A673 (cell line): ENCODE results near the gene RCC2. TPM values are rescaled to one million over a fixed set of nuclear protein-coding genes. Genes with fewer than 3 reads are reported as not detected.

ENCODE experiments used
- BruUV-seq: library from RNA; stranded (reverse); fragments of 400-500 nt; replicated peaks from 2 replicates; lab custom pipeline; 2021; lab: Mats Ljungman, UMichigan
- CTCF ChIA-PET: fragments of 300-600 bp; sonication (Branson Sonifier 250); formaldehyde crosslinking; loops from one replicate; lab custom pipeline; 2022; ENCODE audit warnings: antibody characterized with exemption; lab: Charles Lee
- POLR2A ChIA-PET: fragments of 300-600 bp; sonication (Branson Sonifier 250); formaldehyde crosslinking; loops from one replicate; lab custom pipeline; 2022; ENCODE audit warnings: antibody characterized with exemption; ENCODE audit not compliant: low non-redundant PET; lab: Charles Lee
- DNase-seq: peaks from one replicate; pipeline ENCODE4 v3.0.0-alpha.2; 2015; ENCODE audit warnings: low spot score
- H3K27ac ChIP-seq: fragments of 200-600 bp; sonication (generic); 2 replicates; pipeline ENCODE4 v1.5.1; 2016; ENCODE audit warnings: mixed run types, low read depth, mild to moderate bottlenecking, mixed read lengths, antibody characterized with exemption, low read length; ENCODE audit not compliant: poor library complexity, severe bottlenecking
- H3K27me3 ChIP-seq: fragments of 200-600 bp; sonication (generic); replicated peaks from 2 replicates; pipeline ENCODE4 v1.6.1; 2017; ENCODE audit warnings: mixed run types, low read depth, mild to moderate bottlenecking, mixed read lengths, antibody characterized with exemption, low read length; ENCODE audit not compliant: insufficient read depth, poor library complexity
- H3K36me3 ChIP-seq: fragments of 200-600 bp; sonication (generic); 2 replicates; pipeline ENCODE4 v1.6.1; 2016; ENCODE audit warnings: mixed run types, mild to moderate bottlenecking, mixed read lengths, antibody characterized with exemption, low read length; ENCODE audit not compliant: insufficient read depth, poor library complexity, severe bottlenecking
- H3K4me1 ChIP-seq: fragments of 200-600 bp; sonication (generic); 2 replicates; pipeline ENCODE4 v1.6.1; 2017; ENCODE audit warnings: mixed run types, mild to moderate bottlenecking, mixed read lengths, antibody characterized with exemption, low read length; ENCODE audit not compliant: insufficient read depth, poor library complexity, severe bottlenecking
- H3K4me3 ChIP-seq: fragments of 200-600 bp; sonication (generic); 2 replicates; pipeline ENCODE4 v1.5.1; 2016; ENCODE audit warnings: low read depth, mixed run types, mild to moderate bottlenecking, mixed read lengths, low read length; ENCODE audit not compliant: poor library complexity, severe bottlenecking
- H3K9me3 ChIP-seq: fragments of 200-600 bp; sonication (generic); 2 replicates; pipeline ENCODE4 v1.6.1; 2016; ENCODE audit warnings: mixed run types, low read depth, mild to moderate bottlenecking, mixed read lengths, antibody characterized with exemption, low read length; ENCODE audit not compliant: poor library complexity, severe bottlenecking
- EZH2 ChIP-seq: fragments of 200-600 bp; sonication (generic); IDR thresholded peaks from 2 replicates; pipeline ENCODE4 v1.6.1; 2017; ENCODE audit warnings: borderline replicate concordance, low read depth, mild to moderate bottlenecking, mixed read lengths, antibody characterized with exemption, low read length; ENCODE audit not compliant: poor library complexity, severe bottlenecking
- intact Hi-C: fragments of 100-400 bp; cut with micrococcal nuclease; formaldehyde crosslinking; loops from one replicate; pipeline ENCODE4 v1.10.0; 2022; ENCODE audit not compliant: unreplicated experiment
- total RNA-seq: library from RNA; stranded (reverse); gene quantifications from 2 replicates; pipeline ENCODE4 v1.2.3, GENCODE V29; 2021
- TF ChIP-seq, protein P1 (sequence below): fragments of 300-800, 200-600 bp; sonication (generic); conservative IDR thresholded peaks from 2 replicates; pipeline ENCODE4 v1.5.1; 2017; ENCODE audit warnings: low read depth, mild to moderate bottlenecking, antibody characterized with exemption, low read length, moderate library complexity, mixed read lengths

The RCC2 gene
- total RNA-seq, 1 experiment from 2014 or later, result 182 TPM

DNA sequence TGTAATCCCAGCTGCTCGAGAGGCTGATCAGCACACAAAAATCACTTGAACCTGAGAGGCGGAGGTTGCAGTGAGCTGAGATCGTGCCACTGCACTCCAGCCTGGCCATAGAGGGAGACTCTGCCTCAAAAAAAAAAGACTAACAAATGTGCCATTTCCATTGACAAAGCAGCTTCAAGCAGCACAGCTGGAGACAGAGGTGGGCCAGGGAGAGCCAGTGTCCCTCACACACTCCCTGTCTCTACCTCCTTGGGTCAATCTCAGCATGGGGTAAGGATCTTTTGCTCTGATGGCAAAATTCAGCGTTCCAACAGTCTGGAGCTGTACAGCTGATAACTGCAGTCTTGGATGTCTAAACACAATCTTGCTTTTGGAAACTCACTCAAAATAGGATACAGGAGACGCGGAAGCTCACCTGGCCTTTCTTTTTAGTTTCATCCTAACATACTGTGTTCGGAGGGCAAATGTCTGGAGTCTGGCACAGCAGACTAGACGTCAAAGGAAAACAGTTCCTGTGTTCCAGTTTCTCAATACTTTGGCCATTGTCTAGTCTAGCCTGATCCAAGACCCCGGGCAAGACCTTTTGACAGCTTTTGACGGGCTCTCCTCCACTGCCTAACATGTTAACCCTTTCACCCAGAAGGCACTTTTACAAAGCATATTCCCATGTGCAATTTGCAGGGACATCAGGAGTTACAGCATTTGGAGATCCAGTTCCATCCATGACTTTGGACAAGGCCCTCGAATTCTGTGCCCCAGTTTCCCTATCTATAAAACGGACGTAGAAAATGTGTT is 2.9 kb downstream of the RCC2 start:
- peak overlapping the region; percentile 95 for H3K4me3 ChIP-seq
- H3K36me3 ChIP-seq, result peaks cover 45% of the 10 kb centered on the region
- H3K4me1 ChIP-seq, result peaks cover 25% of the 10 kb centered on the region
- intact Hi-C loops, result no loop called here
- no peak for DNase-seq
- H3K27ac ChIP-seq, result peak overlapping the region; percentile 39
- no peaks in the 10 kb centered on the region for H3K27me3 ChIP-seq
- TSS peak; percentile 28 for BruUV-seq
- TF ChIP-seq, protein P1, sequence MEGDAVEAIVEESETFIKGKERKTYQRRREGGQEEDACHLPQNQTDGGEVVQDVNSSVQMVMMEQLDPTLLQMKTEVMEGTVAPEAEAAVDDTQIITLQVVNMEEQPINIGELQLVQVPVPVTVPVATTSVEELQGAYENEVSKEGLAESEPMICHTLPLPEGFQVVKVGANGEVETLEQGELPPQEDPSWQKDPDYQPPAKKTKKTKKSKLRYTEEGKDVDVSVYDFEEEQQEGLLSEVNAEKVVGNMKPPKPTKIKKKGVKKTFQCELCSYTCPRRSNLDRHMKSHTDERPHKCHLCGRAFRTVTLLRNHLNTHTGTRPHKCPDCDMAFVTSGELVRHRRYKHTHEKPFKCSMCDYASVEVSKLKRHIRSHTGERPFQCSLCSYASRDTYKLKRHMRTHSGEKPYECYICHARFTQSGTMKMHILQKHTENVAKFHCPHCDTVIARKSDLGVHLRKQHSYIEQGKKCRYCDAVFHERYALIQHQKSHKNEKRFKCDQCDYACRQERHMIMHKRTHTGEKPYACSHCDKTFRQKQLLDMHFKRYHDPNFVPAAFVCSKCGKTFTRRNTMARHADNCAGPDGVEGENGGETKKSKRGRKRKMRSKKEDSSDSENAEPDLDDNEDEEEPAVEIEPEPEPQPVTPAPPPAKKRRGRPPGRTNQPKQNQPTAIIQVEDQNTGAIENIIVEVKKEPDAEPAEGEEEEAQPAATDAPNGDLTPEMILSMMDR, result no peak
- no peak for TF ChIP-seq EZH2
- POLR2A ChIA-PET, result interaction anchor here (0.6 to 0.7 kb wide), 2 partner anchors 54 to 855 kb away, joined by 3 to 4 read pairs; no protein-coding TSS in a partner anchor
- no peaks in the 10 kb centered on the region for H3K9me3 ChIP-seq
- CTCF ChIA-PET, result interaction anchor here (1.2 kb wide), 1 partner anchor 34 kb away, joined by 6 read pairs; no protein-coding TSS in a partner anchor

DNA sequence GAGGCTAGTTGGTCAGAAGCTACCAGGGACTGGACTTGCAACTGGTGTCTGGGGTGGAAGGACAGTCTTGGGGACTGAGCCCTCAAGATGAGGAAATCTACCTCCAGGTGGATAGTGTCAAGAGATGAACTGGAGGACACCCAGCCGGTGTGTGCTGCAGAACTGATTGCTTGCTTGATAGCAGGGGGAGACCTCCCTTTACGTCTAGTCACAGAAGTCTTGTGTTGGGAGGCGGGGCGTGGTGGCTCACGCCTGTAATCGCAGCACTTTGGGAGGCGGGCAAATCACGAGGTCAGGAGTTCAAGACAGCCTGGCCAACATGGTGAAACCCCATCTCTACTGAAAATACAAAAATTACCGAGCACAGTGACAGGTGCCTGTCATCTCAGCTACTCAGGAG is 4.9 kb downstream of the RCC2 start:
- intact Hi-C loops, result no loop called here
- BruUV-seq, result no TSS peak
- Histone ChIP-seq H3K4me1 (peaks cover 8% of the 10 kb centered on the region), H3K27me3 (no peaks in the 10 kb centered on the region), H3K27ac (no peak overlapping the region), H3K36me3 (peaks cover 52% of the 10 kb centered on the region), H3K4me3 (no peak overlapping the region), H3K9me3 (no peaks in the 10 kb centered on the region)
- TF ChIP-seq, protein P1, result no peak
- no peak for TF ChIP-seq EZH2
- ChIA-PET POLR2A (no interaction called here), CTCF (no interaction called here)
- DNase-seq, result no peak

DNA sequence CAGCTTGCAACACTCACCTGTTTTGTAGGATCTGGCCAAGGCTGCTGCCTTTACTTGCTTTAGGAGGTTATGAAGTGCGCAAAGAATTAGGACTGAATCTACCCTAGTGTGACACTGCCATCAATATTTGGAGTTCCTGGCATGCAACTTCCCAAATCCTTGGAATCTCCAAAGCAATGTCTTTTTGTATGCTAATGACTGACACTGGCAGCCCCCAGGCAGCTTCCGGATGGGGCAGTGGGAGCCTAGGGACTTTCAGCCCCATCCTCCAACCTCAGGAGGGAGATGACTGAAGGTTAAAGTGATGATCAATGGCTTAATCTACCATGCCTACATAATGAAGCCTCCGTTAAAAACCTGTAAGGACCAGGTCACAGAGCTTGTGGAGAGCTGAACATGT is 5.5 kb downstream of the RCC2 start:
- Histone ChIP-seq H3K9me3 (no peaks in the 10 kb centered on the region), H3K27ac (peak overlapping the region; percentile 3), H3K27me3 (no peaks in the 10 kb centered on the region), H3K4me1 (peaks cover 8% of the 10 kb centered on the region), H3K36me3 (peaks cover 58% of the 10 kb centered on the region), H3K4me3 (no peak overlapping the region)
- CTCF ChIA-PET, result no interaction called here
- DNase-seq, result no peak
- intact Hi-C loops, result no loop called here
- no TSS peak for BruUV-seq
- TF ChIP-seq EZH2, result no peak
- TF ChIP-seq, protein P1, result no peak
- POLR2A ChIA-PET, result no interaction called here
